H1 (cell line): ENCODE measurements around the gene RBM14. TPM values are rescaled to one million over a fixed set of nuclear protein-coding genes. Genes with fewer than 3 reads are reported as not detected.
A peak's percentile ranks its signal among the peaks of the same experiment; 100 is the strongest.

Experiments
- CTCF ChIA-PET: fragments of 300-600 bp; sonication (Branson Sonifier 250); formaldehyde crosslinking; loops from one replicate; lab custom pipeline; 2021; ENCODE audit not compliant: partially characterized antibody; lab: Charles Lee
- POLR2A ChIA-PET: fragments of 300-600 bp; sonication (Branson Sonifier 250); formaldehyde crosslinking; loops from one replicate; lab custom pipeline; 2021; ENCODE audit warnings: inconsistent platforms; ENCODE audit not compliant: partially characterized antibody; lab: Charles Lee
- DNase-seq, 2 experiments: peaks; one replicate each; pipeline versions ENCODE4 v3.0.0 to v3.0.0-alpha.2; 2010 to 2022; ENCODE audit warnings: low spot score in 2 of 2, low read depth in 1 of 2, mixed read lengths in 1 of 2
- FAIRE-seq: peaks from 2 replicates; lab custom pipeline; 2011; peaks lifted over from hg19 to GRCh38; lab: Jason Lieb, UNC
- H2AFZ ChIP-seq: 2 replicates; pipeline ENCODE4 v1.8.1; 2012; ENCODE audit warnings: low read length, inconsistent platforms
- H2AK5ac ChIP-seq: 2 replicates; pipeline ENCODE4 v1.6.1; 2013; ENCODE audit warnings: low read depth, low read length
- H2BK120ac ChIP-seq: replicated peaks from 2 replicates; pipeline ENCODE3; 2013; ENCODE audit warnings: low read depth, low read length, inconsistent platforms
- H2BK12ac ChIP-seq: 2 replicates; pipeline ENCODE4 v1.6.1; 2013; ENCODE audit warnings: low read depth, low read length
- H2BK15ac ChIP-seq: 2 replicates; pipeline ENCODE4 v1.6.1; 2013; ENCODE audit warnings: low read length
- H2BK20ac ChIP-seq: 2 replicates; pipeline ENCODE4 v1.6.1; 2013; ENCODE audit warnings: low read length
- H2BK5ac ChIP-seq: 2 replicates; pipeline ENCODE4 v1.6.1; 2013; ENCODE audit warnings: low read depth, low read length
- H3K14ac ChIP-seq: 2 replicates; pipeline ENCODE4 v1.6.1; 2013; ENCODE audit warnings: inconsistent platforms; ENCODE audit not compliant: insufficient read length
- H3K18ac ChIP-seq: 2 replicates; pipeline ENCODE4 v1.6.1; 2013; ENCODE audit warnings: low read length; ENCODE audit errors: extremely low read depth
- H3K23ac ChIP-seq: 2 replicates; pipeline ENCODE4 v1.6.1; 2013; ENCODE audit warnings: inconsistent platforms; ENCODE audit not compliant: insufficient read length
- H3K23me2 ChIP-seq: 2 replicates; pipeline ENCODE4 v1.6.1; 2013; ENCODE audit warnings: low read depth, low read length
- H3K27ac ChIP-seq: 2 replicates; pipeline ENCODE4 v1.6.1; 2011; ENCODE audit warnings: low read depth, low read length, inconsistent platforms
- H3K27me3 ChIP-seq, 4 experiments: replicated peaks in 1 of 4; 1 replicate in 1 of 4; 2 replicates in 3 of 4; pipeline versions ENCODE4 v1.6.1 to v1.8.1; 2011 to 2013; ENCODE audit warnings: low read length in 3 of 4, mild to moderate bottlenecking in 3 of 4, inconsistent platforms in 2 of 4, mixed read lengths in 2 of 4, moderate library complexity in 1 of 4; ENCODE audit not compliant: control insufficient read depth in 3 of 4, insufficient read depth in 3 of 4; ENCODE audit errors: extremely low read depth in 1 of 4
- H3K36me3 ChIP-seq, 4 experiments: 2 replicates each; pipeline versions ENCODE4 v1.6.1 to v1.8.1; 2011 to 2013; ENCODE audit warnings: mild to moderate bottlenecking in 4 of 4, low read length in 3 of 4, moderate library complexity in 2 of 4, control low read depth in 1 of 4, inconsistent platforms in 1 of 4; ENCODE audit not compliant: insufficient read depth in 4 of 4, control insufficient read depth in 2 of 4
- H3K4ac ChIP-seq: replicated peaks from 2 replicates; pipeline ENCODE3; 2013; ENCODE audit warnings: low read length, low read depth, mixed read lengths, inconsistent platforms; ENCODE audit not compliant: insufficient read length
- H3K4me1 ChIP-seq, 4 experiments: replicated peaks in 1 of 4; 1 replicate in 1 of 4; 2 replicates in 3 of 4; pipeline versions ENCODE4 v1.6.1 to v1.8.1; 2011 to 2013; ENCODE audit warnings: low read length in 3 of 4, inconsistent platforms in 2 of 4, mixed read lengths in 1 of 4; ENCODE audit not compliant: insufficient read depth in 4 of 4, control insufficient read depth in 3 of 4
- H3K4me2 ChIP-seq, 2 experiments: 2 replicates each; pipeline versions ENCODE4 v1.6.1 to v1.8.1; 2011 to 2013; ENCODE audit warnings: low read depth in 2 of 2, low read length in 2 of 2, control low read depth in 1 of 2, inconsistent platforms in 1 of 2, mild to moderate bottlenecking in 1 of 2; ENCODE audit not compliant: insufficient read depth in 1 of 2
- H3K4me3 ChIP-seq, 4 experiments: fragments of 200-600, 300-600 bp in 1 of 4; sonication (generic), shearing (Covaris generic), sonication (Bioruptor Twin) in 1 of 4; 2 replicates each; pipeline versions ENCODE4 v1.5.1 to v1.8.1; 2011 to 2016; ENCODE audit warnings: low read length in 4 of 4, low read depth in 3 of 4, control low read depth in 2 of 4, inconsistent platforms in 2 of 4, mild to moderate bottlenecking in 2 of 4, mixed read lengths in 1 of 4, moderate library complexity in 1 of 4; ENCODE audit not compliant: insufficient read depth in 2 of 4; ENCODE audit errors: extremely low read depth in 1 of 4
- H3K56ac ChIP-seq: replicated peaks from 2 replicates; pipeline ENCODE3; 2013; ENCODE audit warnings: low read depth, mild to moderate bottlenecking, mixed read lengths, low read length, inconsistent platforms; ENCODE audit not compliant: insufficient read length
- H3K79me1 ChIP-seq: 2 replicates; pipeline ENCODE4 v1.6.1; 2013; ENCODE audit warnings: low read depth, low read length, control low read depth
- H3K79me2 ChIP-seq, 2 experiments: 2 replicates each; pipeline versions ENCODE4 v1.6.1 to v1.8.1; 2012 to 2013; ENCODE audit warnings: low read length in 2 of 2, mild to moderate bottlenecking in 2 of 2, inconsistent platforms in 1 of 2; ENCODE audit not compliant: insufficient read depth in 2 of 2, control insufficient read depth in 1 of 2
- H3K9ac ChIP-seq, 4 experiments: replicated peaks in 1 of 4; 1 replicate in 1 of 4; 2 replicates in 3 of 4; pipeline versions ENCODE4 v1.6.1 to v1.8.1; 2011 to 2013; ENCODE audit warnings: low read depth in 3 of 4, low read length in 3 of 4, control low read depth in 2 of 4, mild to moderate bottlenecking in 2 of 4, moderate library complexity in 2 of 4, inconsistent platforms in 1 of 4; ENCODE audit errors: extremely low read depth in 1 of 4
- H3K9me3 ChIP-seq, 2 experiments: 2 replicates each; pipeline versions ENCODE4 v1.6.1 to v1.8.1; 2012 to 2013; ENCODE audit warnings: mild to moderate bottlenecking in 2 of 2, moderate library complexity in 2 of 2, control low read depth in 1 of 2, inconsistent platforms in 1 of 2, low read depth in 1 of 2, low read length in 1 of 2, mixed read lengths in 1 of 2; ENCODE audit not compliant: insufficient read depth in 2 of 2
- H4K20me1 ChIP-seq, 2 experiments: replicated peaks in 1 of 2; 2 replicates each; pipeline versions ENCODE3 to v1.8.1; 2011 to 2013; ENCODE audit warnings: inconsistent platforms in 2 of 2, low read length in 2 of 2, mild to moderate bottlenecking in 1 of 2; ENCODE audit not compliant: insufficient read depth in 2 of 2, control insufficient read depth in 1 of 2
- H4K5ac ChIP-seq: 2 replicates; pipeline ENCODE4 v1.6.1; 2013; ENCODE audit warnings: low read length, low read depth, mixed read lengths, inconsistent platforms; ENCODE audit not compliant: insufficient read length
- H4K8ac ChIP-seq: 2 replicates; pipeline ENCODE4 v1.8.0; 2013; ENCODE audit warnings: mild to moderate bottlenecking, moderate library complexity, low read length, inconsistent platforms; ENCODE audit not compliant: insufficient read depth; ENCODE audit errors: extremely low read depth
- H4K91ac ChIP-seq: replicated peaks from 2 replicates; pipeline ENCODE3; 2013; ENCODE audit warnings: low read length, mixed read lengths, inconsistent platforms; ENCODE audit not compliant: insufficient read length
- CBX8 ChIP-seq: fragments of 300-800, 300-1000 bp; sonication (generic); IDR thresholded peaks from 2 replicates; pipeline ENCODE4 v1.7.1; 2016; ENCODE audit warnings: low read depth, low read length, borderline replicate concordance
- CREB1 ChIP-seq: IDR thresholded peaks from 2 replicates; pipeline ENCODE4 v1.6.1; 2012; ENCODE audit warnings: inconsistent platforms
- CTBP2 ChIP-seq: IDR thresholded peaks from 2 replicates; pipeline ENCODE4 v1.7.0; 2011; ENCODE audit warnings: borderline replicate concordance, mild to moderate bottlenecking, moderate library complexity, mixed read lengths, low read length; ENCODE audit not compliant: insufficient read depth, insufficient read length
- FOSL1 ChIP-seq: IDR thresholded peaks from 2 replicates; pipeline ENCODE4 v1.6.1; 2011; ENCODE audit warnings: mild to moderate bottlenecking, low read depth, low read length, moderate library complexity; ENCODE audit not compliant: insufficient read depth
- GTF2F1 ChIP-seq: IDR thresholded peaks from 2 replicates; pipeline ENCODE4 v1.6.1; 2012; ENCODE audit warnings: low read depth, low read length, improper control_type of control experiment, borderline replicate concordance
- JUND ChIP-seq: IDR thresholded peaks from 2 replicates; pipeline ENCODE4 v1.6.1; 2011; ENCODE audit warnings: mild to moderate bottlenecking, improper control_type of control experiment, low read length
- KDM5A ChIP-seq: fragments of 200-600 bp; IDR thresholded peaks from 2 replicates; pipeline ENCODE4 v1.7.1; 2012; ENCODE audit warnings: mild to moderate bottlenecking, low read length, inconsistent platforms, mixed read lengths
- PHF8 ChIP-seq: fragments of 200-600 bp; sonication (generic); conservative IDR thresholded peaks from 2 replicates; pipeline ENCODE4 v1.7.1; 2012; ENCODE audit warnings: low read depth, mild to moderate bottlenecking, inconsistent platforms, low read length, moderate library complexity
- RFX5 ChIP-seq: IDR thresholded peaks from 2 replicates; pipeline ENCODE4 v1.6.1; 2011; ENCODE audit warnings: low read depth, low read length, improper control_type of control experiment, borderline replicate concordance
- RXRA ChIP-seq: IDR thresholded peaks from 2 replicates; pipeline ENCODE4 v1.6.1; 2011; ENCODE audit warnings: low read depth, mild to moderate bottlenecking, low read length, moderate library complexity; ENCODE audit not compliant: insufficient read depth
- SIRT6 ChIP-seq: IDR thresholded peaks from one replicate; pipeline ENCODE4 v1.7.1; 2012; ENCODE audit warnings: low read length, inconsistent platforms
- TAF1 ChIP-seq: IDR thresholded peaks from 2 replicates; pipeline ENCODE4 v1.6.1; 2011; ENCODE audit warnings: mild to moderate bottlenecking, low read depth, low read length
- TEAD4 ChIP-seq: IDR thresholded peaks from 2 replicates; pipeline ENCODE4 v1.6.1; 2012; ENCODE audit warnings: low read depth, low read length, inconsistent platforms, mixed read lengths
- ZNF274 ChIP-seq: IDR thresholded peaks from 2 replicates; pipeline ENCODE4 v1.7.0; 2012; ENCODE audit warnings: low read length, borderline replicate concordance; ENCODE audit errors: extremely low read depth
- whole genome bisulfite sequencing, 2 experiments: shearing (Covaris generic) in 1 of 2; methylation state at CpG; one replicate each; pipeline versions ENCODE4 v1.1.6 to v1.1.7; 2013 to 2015; ENCODE audit warnings: low lambda C conversion rate in 2 of 2, mixed read lengths in 2 of 2, inconsistent platforms in 1 of 2, low coverage in 1 of 2, missing lambda C conversion rate in 1 of 2; ENCODE audit not compliant: insufficient replicate concordance in 2 of 2, insufficient coverage in 1 of 2, insufficient read length in 1 of 2; ENCODE audit errors: extremely low coverage in 1 of 2, missing lambda C conversion rate in 1 of 2; 5-methylcytosine and 5-hydroxymethylcytosine counted together
- polyA plus RNA-seq, 7 experiments: library from polyadenylated mRNA; depleted of rRNA in 3 of 7; stranded (reverse) in 5 of 7; unstranded in 2 of 7; fragments of >200 nt in 5 of 7; fragments of 200-250 nt in 2 of 7; gene quantifications; 1 replicate in 5 of 7; 2 replicates in 1 of 7; 4 replicates in 1 of 7; pipeline versions ENCODE4 v1.2.1 to v1.2.3, GENCODE V29; 2011 to 2013; ENCODE audit warnings: missing spikeins in 2 of 7, mixed read lengths in 2 of 7
- total RNA-seq: library from RNA; stranded (reverse); fragmentation: NEBNext Ultra II Directional; extraction: Animal tissue kit (Norgen Biotek cat#: 25700); gene quantifications from 2 replicates; pipeline ENCODE4 v1.2.1, GENCODE V29; 2021

RBM14 gene
- total and polyA plus RNA-seq, 2 of the 8 experiments (the other 6 are each of a cell fraction or from before 2014, with no cell fraction given): 67.2 to 142 TPM

GRCh38 chr11:66567787-66568123, 48.7 kb upstream of the RBM14 start:
- Histone ChIP-seq H3K18ac (no peak overlapping the region), H3K4ac (no peak overlapping the region), H2BK20ac (0 out of 2 replicates have a peak overlapping the region, but pooled peaks have one; percentile 32)
- POLR2A ChIA-PET: interaction anchor here (0.7 to 4.8 kb wide), 16 partner anchors 9 to 111 kb away, joined by 3 to 51 read pairs (median 5); partner anchors contain the start of genes ACTN3, RBM14, RBM4 and RBM4B
- CTCF ChIA-PET: interaction anchor here (0.7 to 4.6 kb wide), 6 partner anchors 10 to 1080 kb away, joined by 3 to 46 read pairs (median 4); partner anchors contain the start of genes CCDC87 and CCS
- TF ChIP-seq FOSL1: no peak
- no peak for TF ChIP-seq PHF8
- no peak for TF ChIP-seq RFX5
- TF ChIP-seq GTF2F1: no peak
- no peak for TF ChIP-seq SIRT6
- TF ChIP-seq KDM5A: no peak
- TF ChIP-seq CREB1: no peak
- no peak for TF ChIP-seq ZNF274
- no peak for TF ChIP-seq CTBP2
- TF ChIP-seq JUND: no peak
- no peak for TF ChIP-seq TAF1
- no peak for TF ChIP-seq TEAD4
- TF ChIP-seq RXRA: no peak
- TF ChIP-seq CBX8: no peak
- TF ChIP-seq, all 59 proteins: peak for 0
- DNase-seq (no peak), FAIRE-seq (no peak)
- H3K36me3 ChIP-seq: peaks cover 0 to 8% (median 5%) of the 10 kb centered on the region in 4 experiments; a peak in 5 of 8 replicates
- no peak overlapping the region for H2BK120ac ChIP-seq
- H2AFZ ChIP-seq: no peak overlapping the region
- H3K23ac ChIP-seq: no peak overlapping the region
- H3K23me2 ChIP-seq: no peaks in the 10 kb centered on the region
- H3K27me3 ChIP-seq: no peaks in the 10 kb centered on the region
- no peak overlapping the region for H2BK15ac ChIP-seq
- no peaks in the 10 kb centered on the region for H4K20me1 ChIP-seq
- no peak overlapping the region for H3K56ac ChIP-seq
- peak overlapping the region in 1 of 2 experiments; percentile 11; a peak in 1 of 4 replicates for H3K4me2 ChIP-seq
- H4K8ac ChIP-seq: peak overlapping the region; percentile 91
- no peak overlapping the region for H2BK12ac ChIP-seq
- peak overlapping the region; percentile 67 for H4K91ac ChIP-seq
- H2AK5ac ChIP-seq: no peak overlapping the region
- H3K79me2 ChIP-seq: no peaks in the 10 kb centered on the region
- no peak overlapping the region for H3K4me3 ChIP-seq
- no peak overlapping the region for H3K9ac ChIP-seq
- H3K79me1 ChIP-seq: no peaks in the 10 kb centered on the region
- H3K9me3 ChIP-seq: 0 out of 4 replicates have a peak, but pooled peaks cover 0 to 2% of the 10 kb centered on the region in 2 experiments
- no peak overlapping the region for H3K14ac ChIP-seq
- H2BK5ac ChIP-seq: no peak overlapping the region
- peaks cover 11 to 20% (median 14%) of the 10 kb centered on the region in 4 experiments; a peak in 6 of 7 replicates for H3K4me1 ChIP-seq
- 89% methylated on average over 15 of the region's 15 CpGs; no CpG with 5 or more reads in 1 of the 2 experiments for WGBS, 2 experiments
- no peak overlapping the region for H4K5ac ChIP-seq
- H3K27ac ChIP-seq: no peak overlapping the region
